ENCODE data around the gene ATP1B2. TPM values are rescaled to one million over a fixed set of nuclear protein-coding genes. Genes with fewer than 3 reads are reported as not detected.

Gene ATP1B2
- total and polyA plus RNA-seq, 8 donors = 0.12 to 0.90 (median 0.55) TPM; not detected in 3

DNA sequence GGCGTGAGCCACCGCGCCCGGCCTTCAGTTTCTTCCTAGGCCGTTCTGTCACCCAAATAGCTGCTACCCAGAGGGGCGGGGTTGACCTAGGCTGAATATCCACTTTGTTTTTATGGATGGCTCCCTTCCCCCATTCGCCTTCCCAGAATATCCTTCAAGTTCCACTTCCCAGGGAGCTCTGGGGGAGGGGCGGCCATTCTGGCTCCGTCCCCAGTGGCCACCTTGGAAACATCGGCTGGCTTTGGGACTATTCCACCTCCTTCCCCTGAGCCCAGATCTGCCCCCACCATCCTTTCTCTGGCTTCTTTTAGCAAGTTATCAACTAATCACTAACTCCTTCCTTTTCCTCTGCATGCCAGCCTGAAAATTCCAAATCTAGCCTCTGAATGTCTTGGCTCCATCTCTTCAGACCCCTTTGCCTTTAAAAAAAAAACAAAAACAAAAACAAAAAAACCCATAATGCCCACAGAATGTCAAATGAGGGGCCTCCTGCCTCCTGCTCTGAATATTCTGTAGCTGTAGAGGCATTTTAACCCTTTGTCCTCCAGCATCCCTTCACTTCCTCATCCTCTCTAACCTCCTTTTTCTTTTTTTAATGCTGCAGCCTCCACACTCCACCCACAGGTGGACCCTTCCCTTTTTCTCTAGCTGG lies 6.4 kb downstream of the ATP1B2 start:
- Histone ChIP-seq H3K4me3 (no peak overlapping the region), H3K36me3 (no peaks in the 10 kb centered on the region), H3K27ac (no peak overlapping the region), H3K9me3 (no peaks in the 10 kb centered on the region), H3K27me3 (peaks cover 0 to 13% (median 3%) of the 10 kb centered on the region in 3 donors), H3K4me1 (peaks cover 0 to 10% (median 3%) of the 10 kb centered on the region in 4 donors)
- intact Hi-C loops (cut with DNase I; ENCODE audit: low total_unique reads) = no loop called here
- peak in 1 of 2 donors; percentile 73 for DNase-seq
- TF ChIP-seq EP300 (IDR thresholded peaks at IDR 0.05) (no peak), POLR2AphosphoS5 (IDR thresholded peaks at IDR 0.05) (no peak), POLR2A (IDR thresholded peaks at IDR 0.05) (no peak)
- TF ChIP-seq, protein P1, sequence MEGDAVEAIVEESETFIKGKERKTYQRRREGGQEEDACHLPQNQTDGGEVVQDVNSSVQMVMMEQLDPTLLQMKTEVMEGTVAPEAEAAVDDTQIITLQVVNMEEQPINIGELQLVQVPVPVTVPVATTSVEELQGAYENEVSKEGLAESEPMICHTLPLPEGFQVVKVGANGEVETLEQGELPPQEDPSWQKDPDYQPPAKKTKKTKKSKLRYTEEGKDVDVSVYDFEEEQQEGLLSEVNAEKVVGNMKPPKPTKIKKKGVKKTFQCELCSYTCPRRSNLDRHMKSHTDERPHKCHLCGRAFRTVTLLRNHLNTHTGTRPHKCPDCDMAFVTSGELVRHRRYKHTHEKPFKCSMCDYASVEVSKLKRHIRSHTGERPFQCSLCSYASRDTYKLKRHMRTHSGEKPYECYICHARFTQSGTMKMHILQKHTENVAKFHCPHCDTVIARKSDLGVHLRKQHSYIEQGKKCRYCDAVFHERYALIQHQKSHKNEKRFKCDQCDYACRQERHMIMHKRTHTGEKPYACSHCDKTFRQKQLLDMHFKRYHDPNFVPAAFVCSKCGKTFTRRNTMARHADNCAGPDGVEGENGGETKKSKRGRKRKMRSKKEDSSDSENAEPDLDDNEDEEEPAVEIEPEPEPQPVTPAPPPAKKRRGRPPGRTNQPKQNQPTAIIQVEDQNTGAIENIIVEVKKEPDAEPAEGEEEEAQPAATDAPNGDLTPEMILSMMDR (IDR thresholded peaks at IDR 0.05) = no peak
- WGBS, 5 donors = 36 to 61% (median 50%) methylated on average over 10 of the region's 10 CpGs

- intact Hi-C loops (cut with DNase I; ENCODE audit: low total_unique reads) = no loop called here
These were observed 17.1 kb downstream of the ATP1B2 start for GRCh38 chr17:7667656-7668406.

GRCh38 chr17:7668482-7668881 lies 17.8 kb downstream of the ATP1B2 start:
- no peak for DNase-seq
- no peak overlapping the region for H3K27ac ChIP-seq
- H3K4me1 ChIP-seq = peaks cover 0 to 4% (median 0%) of the 10 kb centered on the region in 4 donors
- WGBS, 5 donors = 92 to 98% (median 94%) methylated on average over 7 of the region's 7 CpGs
- TF ChIP-seq POLR2AphosphoS5 (IDR thresholded peaks at IDR 0.05) (no peak), EP300 (IDR thresholded peaks at IDR 0.05) (no peak), POLR2A (IDR thresholded peaks at IDR 0.05) (no peak)
- TF ChIP-seq, protein P1 (IDR thresholded peaks at IDR 0.05) = no peak
- peaks cover 40 to 81% (median 80%) of the 10 kb centered on the region in 4 donors for H3K36me3 ChIP-seq
- no peak overlapping the region for H3K4me3 ChIP-seq
- H3K9me3 ChIP-seq = peaks cover 0 to 3% (median 2%) of the 10 kb centered on the region in 4 donors
- intact Hi-C loops (cut with DNase I; ENCODE audit: low total_unique reads) = no loop called here
- H3K27me3 ChIP-seq = no peaks in the 10 kb centered on the region

More at GRCh38 chr17:7667656-7668406, 17.1 kb downstream of the ATP1B2 start:
- peak in 1 of 2 donors; percentile 50 for DNase-seq
- Histone ChIP-seq H3K27ac (no peak overlapping the region), H3K4me3 (no peak overlapping the region), H3K36me3 (peaks cover 34 to 75% (median 73%) of the 10 kb centered on the region in 4 donors), H3K9me3 (no peaks in the 10 kb centered on the region), H3K27me3 (no peaks in the 10 kb centered on the region), H3K4me1 (peaks cover 0 to 4% (median 0%) of the 10 kb centered on the region in 4 donors)
- TF ChIP-seq, protein P1 (IDR thresholded peaks at IDR 0.05) = no peak
- TF ChIP-seq POLR2AphosphoS5 (IDR thresholded peaks at IDR 0.05) (no peak), EP300 (IDR thresholded peaks at IDR 0.05) (no peak), POLR2A (IDR thresholded peaks at IDR 0.05) (no peak)
- WGBS, 5 donors = 60 to 77% (median 67%) methylated on average over 9 to 10 of the region's 10 CpGs

- TF ChIP-seq POLR2AphosphoS5 (IDR thresholded peaks at IDR 0.05) (no peak), EP300 (IDR thresholded peaks at IDR 0.05) (no peak), POLR2A (IDR thresholded peaks at IDR 0.05) (no peak)
- TF ChIP-seq, protein P1 (IDR thresholded peaks at IDR 0.05) = peak in 1 of 7 experiments; percentile 19
- Histone ChIP-seq H3K36me3 (peaks cover 64 to 84% (median 83%) of the 10 kb centered on the region in 4 donors), H3K27me3 (no peaks in the 10 kb centered on the region), H3K4me1 (no peaks in the 10 kb centered on the region), H3K4me3 (no peak overlapping the region), H3K27ac (no peak overlapping the region), H3K9me3 (peaks cover 0 to 10% (median 6%) of the 10 kb centered on the region in 4 donors)
- WGBS, 5 donors = 86 to 96% (median 93%) methylated on average over 2 of the region's 2 CpGs
- peak in 1 of 2 donors; percentile 31 for DNase-seq
- intact Hi-C loops (cut with DNase I; ENCODE audit: low total_unique reads) = no loop called here
These were observed 22.5 kb downstream of the ATP1B2 start for GRCh38 chr17:7673239-7673638.

Measured in stomach (tissue), 9 donors.